Stimulated activated CD4-positive, alpha-beta T cell treated with anti-CD3 and anti-CD28 coated beads, Interleukin-1b, Interleukin-23, amount 100 ng/mL, for 1 hour (primary cell): ENCODE measurements around the gene ILKAP.
A peak's percentile ranks its signal among the peaks of the same experiment; 100 is the strongest.

Experiments
- DNase-seq, 2 donors: peaks; one replicate each; pipeline ENCODE4 v3.0.0-alpha.2; 2020; ENCODE audit warnings: low read depth in 2 of 2

ILKAP gene

DNA sequence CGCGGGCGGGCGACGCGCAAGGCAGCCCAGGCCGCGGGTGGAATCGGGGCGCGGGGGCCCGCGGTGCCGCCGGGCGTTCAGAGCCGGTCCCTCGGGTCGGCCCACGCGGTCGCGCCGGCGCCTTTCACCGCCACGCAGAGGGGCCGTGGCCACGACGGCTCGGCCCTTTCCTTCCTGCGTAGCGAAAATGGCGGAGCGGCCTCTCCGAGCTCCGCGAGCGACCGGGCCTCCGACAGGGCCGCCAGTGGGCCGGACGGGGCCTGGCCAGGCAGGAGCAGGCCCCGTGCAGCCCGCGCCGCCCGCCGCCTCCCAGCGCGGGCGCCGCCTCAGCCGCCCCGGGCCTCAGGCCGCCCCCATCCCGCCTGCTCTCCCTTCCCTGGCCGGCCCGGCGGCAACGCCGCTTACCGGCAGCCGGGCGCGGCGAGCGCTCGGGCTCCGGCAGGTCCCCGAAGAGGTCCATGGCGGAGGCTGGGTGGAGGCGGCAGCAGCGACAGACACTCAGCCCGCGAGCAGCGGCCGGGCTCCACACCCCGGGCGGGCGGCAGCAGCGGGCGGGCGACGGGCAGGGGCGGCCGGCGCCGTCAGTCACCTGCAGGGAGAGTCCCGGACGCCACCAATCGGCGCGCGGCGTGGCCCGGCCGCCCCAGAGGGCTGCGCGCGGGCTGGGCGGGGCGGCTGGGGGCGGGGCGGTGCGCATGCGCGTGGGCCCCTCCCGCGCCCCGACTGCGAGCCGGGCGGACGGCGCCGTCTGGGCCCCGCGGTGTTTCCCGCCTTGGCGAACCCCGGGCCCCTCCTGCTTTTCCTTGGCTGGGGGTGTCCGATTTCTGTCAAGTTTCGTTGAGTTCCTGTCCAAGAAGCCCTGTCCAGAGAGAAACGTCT lies at the start of gene ILKAP:
Gene ILKAP (minus strand): TSS at position 602 of the 879 bp plus-strand sequence. CDS start 142 bp downstream, at position 460.
- peak; percentile 78 to 84 for DNase-seq

DNA sequence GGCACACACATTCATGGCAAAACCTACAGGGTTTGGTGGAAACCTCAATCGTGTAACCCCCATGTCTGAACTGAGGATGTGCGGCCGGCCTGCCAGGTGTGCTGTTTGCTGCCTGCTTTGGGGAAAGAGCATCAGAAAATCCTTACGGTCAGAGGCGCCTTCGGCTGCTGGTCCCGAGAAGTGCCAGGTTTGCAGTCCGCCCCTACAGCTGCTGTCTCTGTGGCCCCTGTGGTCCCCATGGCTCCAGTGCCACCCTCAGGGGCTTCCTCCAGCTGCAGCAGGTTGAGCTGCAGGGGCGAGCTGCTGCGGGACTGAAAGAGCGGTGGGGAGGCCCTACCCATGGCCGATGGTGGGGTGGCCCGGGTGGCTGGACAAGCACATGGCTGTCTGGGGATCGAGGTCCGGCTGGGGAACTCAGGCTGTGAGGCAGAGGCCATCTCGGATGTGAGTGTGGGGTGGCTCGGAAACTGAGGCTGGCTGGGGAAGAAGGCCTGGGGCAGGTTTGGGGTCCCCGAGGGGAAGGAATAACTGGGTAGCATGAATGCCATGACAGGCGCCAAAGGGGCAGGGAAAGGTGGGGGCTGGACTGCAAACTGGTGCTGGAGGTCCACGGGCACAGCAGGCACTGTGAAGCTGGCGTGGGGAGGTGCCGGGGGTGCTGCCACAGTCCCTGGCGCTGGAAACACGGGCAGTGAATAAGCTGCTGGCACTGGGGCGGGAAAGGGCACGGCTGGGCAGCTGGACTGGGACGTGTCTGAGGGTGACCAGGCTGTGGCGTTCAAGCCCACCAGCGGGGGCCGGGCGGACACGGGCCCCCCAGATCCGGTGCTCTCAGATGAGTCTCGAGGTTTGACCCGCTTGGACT lies 49.5 kb upstream of the ILKAP start:
- no peak for DNase-seq

DNA sequence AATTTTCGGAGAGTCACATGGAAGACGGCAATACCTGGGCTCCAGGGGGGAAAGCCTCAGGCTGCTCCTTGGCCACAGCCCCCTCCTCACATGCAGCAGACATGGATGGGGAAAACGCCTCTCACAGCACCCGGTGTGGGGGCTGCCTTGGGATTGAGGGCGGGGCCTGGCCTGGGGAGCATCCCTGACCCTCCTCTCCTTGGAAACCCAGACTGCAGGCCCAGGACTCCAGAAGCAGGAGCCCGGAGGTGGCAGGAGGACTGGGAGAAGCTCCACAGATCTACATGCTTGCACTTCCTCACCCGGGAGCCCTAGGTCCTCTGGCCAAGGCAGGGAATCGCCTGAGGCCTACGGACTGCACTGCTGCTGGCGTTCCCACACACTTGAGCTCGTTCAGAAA lies 48.5 kb upstream of the ILKAP start:
- DNase-seq: no peak

GRCh38 chr2:238251331-238251730 lies 47.8 kb upstream of the ILKAP start:
- no peak for DNase-seq

DNA sequence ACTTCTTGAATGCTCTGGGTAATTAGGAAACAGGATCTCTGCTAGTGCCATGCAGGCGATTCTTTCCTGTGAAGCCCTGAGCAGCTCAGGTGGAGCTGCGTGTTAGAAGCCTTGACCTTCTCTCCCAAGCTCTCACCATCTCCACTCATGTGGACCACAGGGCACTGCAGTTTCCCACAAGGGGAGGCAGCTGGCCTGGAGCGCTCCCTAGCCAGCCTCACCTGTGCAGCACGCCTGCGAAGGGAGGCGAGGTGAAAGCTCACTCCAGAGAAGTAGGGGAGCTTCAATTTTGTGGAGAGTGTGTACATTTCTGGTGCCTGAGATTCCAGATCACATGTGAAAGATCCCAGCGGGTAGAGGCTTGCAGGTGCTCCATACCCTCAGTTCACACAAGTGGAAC lies 47.4 kb upstream of the ILKAP start:
- DNase-seq: no peak

GRCh38 chr2:238247841-238248453 lies 44.5 kb upstream of the ILKAP start:
- no peak for DNase-seq

DNA sequence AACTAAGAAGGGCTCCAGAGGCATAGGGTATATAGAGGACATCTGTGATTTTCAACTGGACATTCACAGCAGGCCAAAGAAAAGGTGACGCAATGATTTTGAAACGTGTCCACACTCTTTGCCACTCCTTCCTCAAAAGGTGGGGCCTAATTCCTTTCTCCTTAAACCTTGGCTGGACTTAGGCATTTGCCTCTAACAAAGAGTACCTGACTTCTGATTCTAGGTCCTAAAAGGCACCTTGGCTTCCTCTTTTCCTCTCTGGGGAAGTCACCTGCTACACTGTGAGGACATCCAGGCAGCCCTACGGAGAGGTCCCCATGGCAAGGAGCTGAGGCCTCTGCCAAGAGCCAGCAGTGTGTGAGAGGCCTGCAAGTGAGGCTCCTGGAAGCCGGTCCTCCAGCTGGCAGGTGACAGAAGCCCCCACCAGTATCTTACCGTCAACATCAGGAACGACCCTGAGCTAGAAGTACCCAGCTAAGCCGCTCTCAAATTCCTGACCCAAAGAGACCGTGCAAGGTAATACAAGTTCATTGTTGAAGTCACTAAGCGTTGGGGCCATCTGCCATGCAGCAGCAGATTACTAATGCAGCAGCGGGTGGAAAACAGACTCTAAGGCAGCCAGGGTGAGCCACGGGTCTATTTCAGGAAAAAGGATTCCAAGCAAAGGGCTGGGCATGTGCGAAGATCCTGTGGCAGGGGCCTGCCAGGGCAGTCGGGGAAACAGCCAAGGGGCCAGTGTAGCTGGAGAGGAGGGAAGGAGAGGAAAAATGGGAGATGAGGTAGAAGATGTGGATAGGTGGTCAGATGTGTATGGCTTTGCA lies 43.7 kb upstream of the ILKAP start:
- no peak for DNase-seq

DNA sequence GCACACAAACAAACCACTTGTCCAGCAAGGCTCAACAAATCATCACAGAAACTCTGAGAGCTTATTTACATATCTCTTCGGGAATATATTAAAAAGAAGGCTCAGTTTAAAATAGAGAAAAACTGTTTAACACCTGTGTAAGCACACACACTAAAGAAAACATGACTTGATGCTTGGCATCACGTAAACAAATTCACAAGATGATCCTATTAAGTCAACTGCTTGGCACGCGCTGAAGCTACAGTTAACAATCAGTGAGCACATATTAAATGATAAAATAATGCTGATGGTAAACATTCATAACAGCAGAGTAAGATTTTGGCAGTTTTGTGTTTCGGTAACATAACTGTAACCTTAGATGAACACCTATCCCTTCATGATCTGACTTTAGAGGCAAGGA lies 40.7 kb upstream of the ILKAP start:
- no peak for DNase-seq

DNA sequence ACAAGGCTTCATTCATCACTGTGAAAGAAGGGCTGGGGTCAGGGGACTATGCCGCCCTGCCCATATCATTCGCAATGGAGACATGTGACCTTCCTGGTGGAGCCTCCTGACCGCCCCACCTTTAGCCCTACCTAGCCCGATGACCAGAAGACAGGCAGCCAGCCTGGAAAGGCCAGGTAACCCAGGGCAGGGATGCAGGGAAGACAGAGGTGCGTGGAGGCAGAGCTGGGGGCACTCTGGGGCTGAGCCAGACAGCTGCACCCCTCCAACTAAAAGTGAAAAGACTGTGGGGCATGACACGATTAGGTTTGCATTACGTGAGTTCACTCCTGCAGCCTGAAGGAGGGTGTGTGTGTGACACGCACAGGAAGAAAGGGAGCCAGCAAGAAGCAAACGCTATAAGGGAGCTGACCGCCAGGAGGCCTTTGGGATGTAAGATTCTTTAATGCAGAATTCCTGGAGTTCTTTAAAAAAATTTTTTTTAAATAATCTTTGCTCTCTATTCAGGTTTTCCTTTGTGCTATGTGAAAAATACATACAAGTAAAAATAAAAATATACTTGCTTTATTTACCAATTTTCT lies 40.1 kb upstream of the ILKAP start:
- no peak for DNase-seq

- no peak for DNase-seq
Observed at GRCh38 chr2:238242731-238243495, 39.4 kb upstream of the ILKAP start.

DNA sequence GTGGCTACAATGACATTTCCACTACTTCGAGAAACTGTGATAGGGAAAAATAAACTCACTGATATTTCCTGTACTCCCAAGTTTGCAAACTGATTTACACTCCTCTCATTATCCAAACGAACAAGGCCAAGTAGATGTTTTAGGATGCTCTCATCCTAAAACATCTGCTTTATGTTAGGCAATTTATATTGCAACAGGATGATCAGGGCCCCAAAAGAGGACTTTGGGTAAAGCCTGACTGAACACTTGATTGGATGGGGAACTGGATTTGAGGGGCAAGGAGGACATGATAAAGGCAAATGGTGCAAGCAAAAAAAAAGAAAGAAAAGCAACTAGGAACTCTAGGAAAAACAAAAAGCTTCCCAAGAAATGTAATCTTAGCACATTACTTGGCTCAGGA lies 38.5 kb upstream of the ILKAP start:
- DNase-seq: no peak

DNA sequence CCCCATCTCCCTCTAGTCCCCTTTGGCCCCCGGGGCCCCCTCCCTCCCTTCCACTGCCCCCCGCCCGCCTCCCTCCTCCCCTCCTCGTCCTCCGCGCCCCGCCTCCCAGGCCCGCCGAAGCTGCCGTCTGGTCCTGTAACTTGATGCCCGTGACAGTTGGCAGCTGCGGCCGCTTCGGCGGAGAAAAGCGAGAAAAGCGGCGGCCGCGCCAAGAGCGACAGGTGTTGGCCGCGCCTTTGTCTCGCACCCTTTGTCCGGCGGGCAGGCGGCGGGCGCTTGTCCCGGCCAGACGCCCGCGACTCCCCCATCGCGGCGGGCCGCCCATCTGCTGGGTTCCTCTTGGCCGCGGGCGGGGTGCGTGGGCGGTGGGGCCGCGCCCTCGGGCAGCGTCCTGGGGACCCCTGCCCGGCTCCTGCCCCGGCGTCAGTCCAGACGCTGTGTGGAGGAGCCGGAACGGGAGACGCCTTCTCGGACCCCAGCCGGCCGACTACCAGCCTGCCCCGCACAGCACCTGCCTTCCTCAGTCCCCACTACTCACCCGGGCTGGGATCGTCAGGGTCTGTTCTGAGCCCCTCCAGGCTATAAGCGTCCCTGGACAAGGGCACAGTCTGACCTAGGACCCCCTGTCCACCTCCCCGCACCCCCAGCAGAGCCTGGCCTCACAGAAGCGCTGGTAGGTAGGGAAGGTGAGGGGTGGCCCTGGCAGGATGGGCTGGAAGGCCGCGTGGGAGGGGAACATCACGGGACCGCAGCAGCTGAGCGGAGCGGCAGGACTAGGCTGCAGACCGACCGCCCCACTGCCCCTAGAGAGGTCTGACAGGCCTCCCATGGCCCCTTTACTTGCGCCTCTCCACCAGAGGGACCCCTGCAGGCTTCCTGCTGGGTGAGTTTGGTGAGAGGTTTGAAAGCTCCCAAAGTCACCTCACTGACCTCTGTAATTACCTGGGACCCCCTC lies 37.5 kb upstream of the ILKAP start:
- DNase-seq: no peak

DNA sequence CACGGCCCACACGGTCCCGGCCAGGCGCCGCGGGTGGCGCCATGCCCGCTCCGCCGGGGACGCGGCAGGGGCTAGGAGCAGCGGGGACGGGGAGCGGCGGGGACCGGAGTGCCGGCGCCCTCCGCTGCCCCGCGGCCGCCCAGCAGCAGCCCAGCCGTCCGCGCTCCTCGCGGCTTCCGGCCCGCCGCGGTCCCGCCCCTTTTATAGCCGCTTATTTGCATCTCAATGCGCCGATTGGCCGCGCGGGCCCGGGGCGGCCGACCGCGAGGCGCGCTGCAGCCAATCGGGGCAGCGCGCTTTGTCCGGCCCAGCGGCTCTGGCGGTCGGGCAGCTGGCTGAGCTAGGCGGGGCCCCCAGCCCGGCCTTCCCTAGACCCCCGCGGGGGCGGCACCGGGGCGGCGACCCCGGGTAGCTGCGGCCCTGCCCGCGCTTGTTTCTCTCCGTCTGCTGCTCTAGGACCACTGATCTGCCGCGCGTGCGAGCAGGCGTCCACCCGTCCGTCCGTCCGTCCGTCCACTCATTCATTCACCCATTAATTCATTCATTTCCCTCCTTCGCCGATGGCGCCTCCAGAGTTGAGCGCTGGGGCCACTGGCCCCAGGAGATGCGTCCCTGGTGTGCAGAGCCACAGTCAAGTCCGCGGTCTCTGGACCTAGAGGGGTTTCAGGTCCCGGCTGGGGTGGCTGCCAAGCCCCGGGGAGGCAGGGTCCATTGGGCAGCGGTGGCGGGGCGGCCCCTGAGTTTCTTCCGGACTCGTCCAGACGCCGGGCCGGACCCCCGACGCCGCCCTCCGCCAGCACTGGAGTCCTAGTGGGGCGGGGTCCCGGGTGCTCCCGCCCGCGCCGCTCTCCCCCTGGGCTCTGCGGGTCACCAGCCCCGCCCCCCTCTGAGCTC lies 36.6 kb upstream of the ILKAP start, which contains the start of gene HES6:
Gene HES6 (minus strand): TSS at position 176 of the 894 bp plus-strand sequence. CDS start 133 bp downstream, at position 43.
- DNase-seq: peak; percentile 33 to 50

GRCh38 chr2:238239543-238239862 lies 36.0 kb upstream of the ILKAP start:
- no peak for DNase-seq

GRCh38 chr2:238238766-238239542 lies 35.5 kb upstream of the ILKAP start:
- DNase-seq: no peak

DNA sequence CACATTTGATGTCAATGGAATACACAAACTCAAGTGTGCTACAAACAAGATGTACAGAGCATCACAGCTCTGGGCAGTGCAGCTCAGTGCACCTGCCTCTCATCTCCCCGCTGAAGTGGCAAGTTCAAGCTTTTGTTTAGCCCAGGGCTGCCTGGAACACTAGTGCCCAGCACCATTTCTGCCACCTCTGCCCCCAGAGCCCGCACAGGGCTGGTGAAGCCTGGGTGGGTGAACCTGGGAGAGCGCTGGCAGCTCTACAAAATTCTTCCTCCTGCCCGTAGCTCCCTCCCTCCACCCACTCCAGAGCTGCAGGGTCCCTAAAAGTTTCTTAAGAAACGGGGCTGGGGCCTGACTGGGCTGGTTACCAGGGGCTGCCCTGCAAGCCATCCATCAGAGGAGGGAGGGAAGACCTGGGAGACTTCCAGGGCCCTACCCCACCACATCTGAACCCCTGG lies 34.8 kb upstream of the ILKAP start:
- DNase-seq: no peak

- no peak for DNase-seq
Observed at GRCh38 chr2:238237431-238238135, 34.1 kb upstream of the ILKAP start.
